ENCODE results near the gene PRR9. TPM values are rescaled to one million over a fixed set of nuclear protein-coding genes. Genes with fewer than 3 reads are reported as not detected.
A peak's percentile ranks its signal among the peaks of the same experiment; 100 is the strongest.

PRR9 gene
- total RNA-seq, 2 experiments from 2014 or later = not detected

GRCh38 chr1:153253693-153254092 lies 36.3 kb downstream of the PRR9 start:
- Mint-ChIP-seq H3K4me3 (no peak overlapping the region), H3K27me3 (peaks cover 17% of the 10 kb centered on the region), H3K4me1 (ENCODE audit: low read depth) (no peaks in the 10 kb centered on the region), H3K27ac (no peak overlapping the region), H3K9me3 (no peaks in the 10 kb centered on the region), H3K36me3 (no peaks in the 10 kb centered on the region)
- CTCF ChIA-PET = interaction anchor here (0.7 kb wide), 1 partner anchor 20 kb away, joined by 3 read pairs; no protein-coding TSS in a partner anchor
- no peak for DNase-seq
- POLR2A ChIA-PET = no interaction called here
- intact Hi-C loops (cut with micrococcal nuclease) = no loop called here

GRCh38 chr1:153259387-153259786 lies 42.0 kb downstream of the PRR9 start, which contains the start of gene LORICRIN:
Gene LORICRIN (plus strand): TSS chr1:153259687. CDS start chr1:153260950, 1,263 bp downstream.
- POLR2A ChIA-PET = no interaction called here
- H3K27me3 Mint-ChIP-seq = peaks cover 38% of the 10 kb centered on the region
- intact Hi-C loops (cut with micrococcal nuclease) = no loop called here
- CTCF ChIA-PET = interaction anchor here (1.2 to 1.6 kb wide), 2 partner anchors 11 to 28 kb away, joined by 3 read pairs; no protein-coding TSS in a partner anchor
- H3K36me3 Mint-ChIP-seq = no peaks in the 10 kb centered on the region
- DNase-seq = no peak
- peak within 1 kb of the TSS; percentile 22 for H3K4me3 Mint-ChIP-seq
- H3K9me3 Mint-ChIP-seq = no peaks in the 10 kb centered on the region
- no peak within 1 kb of the TSS for H3K27ac Mint-ChIP-seq
- peaks cover 30% of the 10 kb centered on the region for H3K4me1 Mint-ChIP-seq (ENCODE audit: low read depth)

DNA sequence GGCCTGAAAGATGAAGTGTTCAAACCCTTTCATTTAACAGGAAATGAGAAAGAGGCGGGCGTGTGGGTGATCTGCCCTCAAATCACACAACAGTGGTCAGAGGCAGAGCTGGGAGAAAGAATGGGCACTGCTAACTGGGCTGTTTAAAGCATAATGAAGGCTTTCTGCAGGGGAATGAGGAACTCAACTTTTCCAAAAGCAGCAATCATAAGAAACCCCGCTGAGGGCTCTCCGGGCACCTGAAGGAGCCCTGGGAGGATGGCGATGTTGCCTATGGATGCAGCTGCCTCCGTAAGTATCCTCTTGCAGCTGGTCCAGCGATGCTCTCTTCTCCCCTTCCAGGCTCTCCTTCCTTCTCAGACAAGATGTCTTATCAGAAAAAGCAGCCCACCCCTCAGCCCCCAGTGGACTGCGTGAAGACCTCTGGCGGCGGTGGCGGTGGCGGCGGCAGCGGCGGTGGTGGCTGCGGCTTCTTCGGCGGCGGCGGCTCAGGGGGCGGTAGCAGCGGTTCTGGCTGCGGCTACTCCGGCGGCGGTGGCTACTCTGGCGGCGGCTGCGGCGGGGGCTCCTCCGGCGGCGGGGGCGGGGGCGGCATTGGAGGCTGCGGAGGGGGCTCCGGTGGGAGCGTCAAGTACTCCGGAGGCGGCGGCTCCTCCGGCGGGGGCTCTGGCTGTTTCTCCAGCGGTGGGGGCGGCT lies 43.3 kb downstream of the PRR9 start:
- ChIA-PET CTCF (interaction anchor here (0.7 kb wide), 1 partner anchor 9 kb away, joined by 3 read pairs; no protein-coding TSS in a partner anchor), POLR2A (no interaction called here)
- no peak overlapping the region for H3K27ac Mint-ChIP-seq

GRCh38 chr1:153261281-153262069 lies 44.1 kb downstream of the PRR9 start:
- Mint-ChIP-seq H3K9me3 (no peaks in the 10 kb centered on the region), H3K36me3 (no peaks in the 10 kb centered on the region), H3K4me1 (ENCODE audit: low read depth) (peaks cover 30% of the 10 kb centered on the region), H3K27me3 (peaks cover 47% of the 10 kb centered on the region), H3K27ac (no peak overlapping the region), H3K4me3 (peak overlapping the region; percentile 54)
- ChIA-PET POLR2A (no interaction called here), CTCF (interaction anchor here (0.7 to 0.9 kb wide), 3 partner anchors 9 to 37 kb away, joined by 3 read pairs; no protein-coding TSS in a partner anchor)
- peak; percentile 25 for DNase-seq
- intact Hi-C loops (cut with micrococcal nuclease) = no loop called here

More for the DNA sequence above, 43.3 kb downstream of the PRR9 start:
- H3K4me3 Mint-ChIP-seq = peak overlapping the region; percentile 22
- peaks cover 42% of the 10 kb centered on the region for H3K27me3 Mint-ChIP-seq
- H3K4me1 Mint-ChIP-seq (ENCODE audit: low read depth) = peaks cover 30% of the 10 kb centered on the region
- peak; percentile 40 for DNase-seq
- no peaks in the 10 kb centered on the region for H3K36me3 Mint-ChIP-seq
- no peaks in the 10 kb centered on the region for H3K9me3 Mint-ChIP-seq
- intact Hi-C loops (cut with micrococcal nuclease) = no loop called here

- Mint-ChIP-seq H3K27ac (no peak overlapping the region), H3K4me3 (peak overlapping the region; percentile 54), H3K4me1 (ENCODE audit: low read depth) (peaks cover 30% of the 10 kb centered on the region), H3K9me3 (no peaks in the 10 kb centered on the region), H3K27me3 (peaks cover 50% of the 10 kb centered on the region), H3K36me3 (no peaks in the 10 kb centered on the region)
- intact Hi-C loops (cut with micrococcal nuclease) = no loop called here
- ChIA-PET POLR2A (interaction anchor here (0.6 kb wide), 1 partner anchor 12 kb away, joined by 5 read pairs; no protein-coding TSS in a partner anchor), CTCF (interaction anchor here (0.6 to 0.9 kb wide), 4 partner anchors 13 to 248 kb away, joined by 3 to 4 read pairs (median 3); no protein-coding TSS in a partner anchor)
- no peak for DNase-seq
Observed at GRCh38 chr1:153262070-153262366, 44.6 kb downstream of the PRR9 start.

DNA sequence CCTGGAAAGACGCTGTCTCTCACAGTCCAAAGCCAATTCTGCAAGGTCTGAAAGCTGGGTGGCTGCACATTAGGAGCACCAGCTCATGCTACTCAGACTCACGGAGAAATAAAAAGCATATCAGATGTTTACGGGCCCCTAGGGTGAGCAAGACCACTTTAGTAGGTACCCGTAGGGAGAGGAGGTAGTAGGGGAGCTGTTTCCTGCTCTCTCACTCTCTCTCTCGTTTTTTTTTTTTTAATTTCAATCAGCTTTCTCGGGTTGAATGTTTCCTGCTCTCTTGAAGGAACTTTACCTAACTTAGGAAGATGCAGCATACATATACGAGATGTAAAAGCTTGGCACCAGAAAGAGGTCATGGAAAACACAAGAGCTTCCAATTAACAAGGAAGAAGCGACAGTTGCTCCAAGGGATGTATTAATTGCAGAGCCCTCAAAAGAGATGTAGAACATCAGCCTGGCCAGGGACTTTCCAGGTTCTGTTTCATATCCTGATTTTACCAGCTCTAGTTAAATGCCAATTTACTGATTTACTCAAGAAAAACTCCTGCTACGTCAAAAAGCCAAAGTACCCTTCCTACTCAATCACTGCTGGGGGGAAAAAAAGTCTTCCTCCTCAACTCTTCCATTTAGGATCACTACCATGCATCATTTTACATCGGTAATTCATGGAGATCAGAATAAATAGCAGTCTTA lies 45.2 kb downstream of the PRR9 start:
- Mint-ChIP-seq H3K36me3 (no peaks in the 10 kb centered on the region), H3K4me3 (peak overlapping the region; percentile 54), H3K9me3 (no peaks in the 10 kb centered on the region), H3K4me1 (ENCODE audit: low read depth) (peaks cover 30% of the 10 kb centered on the region), H3K27ac (no peak overlapping the region), H3K27me3 (peaks cover 51% of the 10 kb centered on the region)
- CTCF ChIA-PET = interaction anchor here (0.6 to 0.9 kb wide), 4 partner anchors 12 to 247 kb away, joined by 3 to 4 read pairs (median 3); no protein-coding TSS in a partner anchor
- POLR2A ChIA-PET = interaction anchor here (0.6 kb wide), 1 partner anchor 11 kb away, joined by 5 read pairs; no protein-coding TSS in a partner anchor
- intact Hi-C loops (cut with micrococcal nuclease) = no loop called here
- DNase-seq = no peak

DNA sequence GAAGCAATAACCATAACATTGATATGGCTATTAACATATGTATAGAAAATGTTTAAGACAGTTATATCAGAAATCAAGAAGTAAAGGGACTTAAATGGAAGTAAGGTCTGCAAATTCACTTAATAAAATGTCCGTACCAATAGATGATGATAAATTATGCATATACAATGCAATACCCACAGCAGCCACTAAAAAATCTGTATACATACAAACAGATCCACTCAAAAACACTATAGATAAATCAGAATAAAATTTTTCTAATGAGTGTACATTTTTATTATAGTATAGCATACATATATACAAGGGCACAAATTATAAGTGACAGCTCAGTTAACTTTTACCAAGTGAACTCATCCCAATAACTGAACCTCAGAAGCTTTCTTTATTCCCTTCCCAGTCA lies 48.1 kb downstream of the PRR9 start:
- no peaks in the 10 kb centered on the region for H3K9me3 Mint-ChIP-seq
- CTCF ChIA-PET = interaction anchor here (0.6 to 1.0 kb wide), 2 partner anchors 10 to 157 kb away, joined by 3 to 4 read pairs; no protein-coding TSS in a partner anchor
- H3K4me3 Mint-ChIP-seq = no peak overlapping the region

More for the DNA sequence above, 48.1 kb downstream of the PRR9 start:
- POLR2A ChIA-PET = no interaction called here
- Mint-ChIP-seq H3K4me1 (ENCODE audit: low read depth) (peaks cover 25% of the 10 kb centered on the region), H3K27ac (no peak overlapping the region), H3K27me3 (peaks cover 55% of the 10 kb centered on the region), H3K36me3 (no peaks in the 10 kb centered on the region)
- intact Hi-C loops (cut with micrococcal nuclease) = no loop called here
- DNase-seq = no peak

Other genes with a start within 250 kb of the PRR9 start
- gene SPRR4, start 246.9 kb upstream of the PRR9 start, total RNA-seq = not detected
- gene SPRR1A, start 233.5 kb upstream of the PRR9 start, total RNA-seq = not detected
- gene SPRR3, start 215.8 kb upstream of the PRR9 start, total RNA-seq = not detected
- gene SPRR1B, start 186.4 kb upstream of the PRR9 start, total RNA-seq = not detected
- not detected for gene SPRR2D, start 176.5 kb upstream of the PRR9 start, total RNA-seq
- gene SPRR2A, start 160.1 kb upstream of the PRR9 start, total RNA-seq = not detected
- gene SPRR2B, start 146.0 kb upstream of the PRR9 start, total RNA-seq = not detected
- gene SPRR2E, start 123.1 kb upstream of the PRR9 start, total RNA-seq = not detected
- not detected for gene SPRR2F, start 104.1 kb upstream of the PRR9 start, total RNA-seq
- not detected for gene SPRR2G, start 66.7 kb upstream of the PRR9 start, total RNA-seq
- gene LELP1, start 14.2 kb upstream of the PRR9 start, total RNA-seq = not detected
- under 1 TPM in 1 of 2 experiments, not detected in 1; 0.19 TPM for gene LORICRIN, start 42.1 kb downstream of the PRR9 start, total RNA-seq
- not detected for gene PGLYRP3, start 95.4 kb downstream of the PRR9 start, total RNA-seq
- gene PGLYRP4, start 131.3 kb downstream of the PRR9 start, total RNA-seq = not detected
- not detected for gene S100A9, start 140.3 kb downstream of the PRR9 start, total RNA-seq
- not detected for gene S100A12, start 158.0 kb downstream of the PRR9 start, total RNA-seq
- gene S100A8, start 173.5 kb downstream of the PRR9 start, total RNA-seq = not detected
- not detected for gene S100A7A, start 198.9 kb downstream of the PRR9 start, total RNA-seq
- gene S100A7, start 243.1 kb downstream of the PRR9 start, total RNA-seq = not detected

Measured in activated CD4-positive, alpha-beta memory T cell treated with anti-CD3 and anti-CD28 coated beads for 36 hours (primary cell).